Liver (tissue), 9 donors: ENCODE results near the gene TCF12. TPM values are rescaled to one million over a fixed set of nuclear protein-coding genes. Genes with fewer than 3 reads are reported as not detected.

Experiments used
- DNase-seq: peaks from one replicate; pipeline ENCODE4 v3.0.0-alpha.2; 2017; ENCODE audit warnings: low spot score
- H3K27ac ChIP-seq, 2 donors: one replicate each; pipeline ENCODE4 v1.7.0; 2013; ENCODE audit warnings: inconsistent platforms in 2 of 2, low read length in 2 of 2, control low read depth in 1 of 2, low read depth in 1 of 2, mild to moderate bottlenecking in 1 of 2
- H3K27me3 ChIP-seq, 4 donors: one replicate each; pipeline versions ENCODE4 v1.6.1 to v1.7.0; 2013; ENCODE audit warnings: low read length in 3 of 4, inconsistent platforms in 1 of 4, mild to moderate bottlenecking in 1 of 4, moderate library complexity in 1 of 4; ENCODE audit not compliant: control insufficient read depth in 4 of 4, insufficient read depth in 4 of 4
- H3K36me3 ChIP-seq, 4 donors: one replicate each; pipeline versions ENCODE4 v1.6.1 to v1.7.0; 2013; ENCODE audit warnings: low read length in 3 of 4, mild to moderate bottlenecking in 3 of 4, low read depth in 1 of 4, moderate library complexity in 1 of 4; ENCODE audit not compliant: control insufficient read depth in 4 of 4, insufficient read depth in 3 of 4
- H3K4me1 ChIP-seq, 4 donors: one replicate each; pipeline versions ENCODE4 v1.6.1 to v1.7.0; 2013; ENCODE audit warnings: low read length in 3 of 4, mild to moderate bottlenecking in 3 of 4, moderate library complexity in 1 of 4; ENCODE audit not compliant: control insufficient read depth in 4 of 4, insufficient read depth in 4 of 4
- H3K4me3 ChIP-seq, 3 donors: one replicate each; pipeline versions ENCODE4 v1.6.1 to v1.7.0; 2013; ENCODE audit warnings: low read length in 3 of 3, control low read depth in 1 of 3, low read depth in 1 of 3, mild to moderate bottlenecking in 1 of 3
- H3K9ac ChIP-seq, 2 donors: one replicate each; pipeline ENCODE4 v1.7.0; 2013; ENCODE audit warnings: low read length in 2 of 2, mild to moderate bottlenecking in 2 of 2, moderate library complexity in 2 of 2, control low read depth in 1 of 2, low read depth in 1 of 2
- H3K9me3 ChIP-seq, 4 donors: one replicate each; pipeline versions ENCODE4 v1.6.1 to v1.7.0; 2013; ENCODE audit warnings: low read length in 3 of 4; ENCODE audit not compliant: control insufficient read depth in 4 of 4
- EGR1 ChIP-seq, 2 donors: IDR thresholded peaks; 2 replicates each; pipeline ENCODE4 v1.6.1; 2016 to 2018; ENCODE audit warnings: antibody characterized with exemption in 2 of 2, low read depth in 2 of 2
- FOXA1 ChIP-seq: IDR thresholded peaks from 2 replicates; pipeline ENCODE4 v1.6.1; 2016; ENCODE audit warnings: antibody characterized with exemption
- FOXA2 ChIP-seq: IDR thresholded peaks from 2 replicates; pipeline ENCODE4 v1.6.1; 2016; ENCODE audit warnings: antibody characterized with exemption
- GABPA ChIP-seq, 2 donors: IDR thresholded peaks in 1 of 2; conservative IDR thresholded peaks in 1 of 2; 2 replicates each; pipeline ENCODE4 v1.6.1; 2016; ENCODE audit warnings: antibody characterized with exemption in 2 of 2, mild to moderate bottlenecking in 1 of 2, moderate library complexity in 1 of 2
- HNF4A ChIP-seq, 2 donors: conservative IDR thresholded peaks; 2 replicates each; pipeline ENCODE4 v1.6.1; 2016; ENCODE audit warnings: antibody characterized with exemption in 2 of 2, mild to moderate bottlenecking in 2 of 2
- JUND ChIP-seq, 2 donors: IDR thresholded peaks; 2 replicates each; pipeline ENCODE4 v1.6.1; 2016; ENCODE audit warnings: antibody characterized with exemption in 2 of 2
- NR2F2 ChIP-seq: IDR thresholded peaks from 2 replicates; pipeline ENCODE4 v1.6.1; 2016; ENCODE audit warnings: antibody characterized with exemption
- RAD21 ChIP-seq, 2 donors: IDR thresholded peaks; 2 replicates each; pipeline ENCODE4 v1.6.1; 2016; ENCODE audit warnings: antibody characterized with exemption in 2 of 2, mild to moderate bottlenecking in 2 of 2
- RXRA ChIP-seq, 2 donors: IDR thresholded peaks; 2 replicates each; pipeline ENCODE4 v1.6.1; 2017 to 2018; ENCODE audit warnings: antibody characterized with exemption in 2 of 2, mild to moderate bottlenecking in 1 of 2
- SP1 ChIP-seq: IDR thresholded peaks from 2 replicates; pipeline ENCODE4 v1.6.1; 2018; ENCODE audit warnings: antibody characterized with exemption, mild to moderate bottlenecking
- TAF1 ChIP-seq: conservative IDR thresholded peaks from 2 replicates; pipeline ENCODE4 v1.6.1; 2016; ENCODE audit warnings: antibody characterized with exemption, mild to moderate bottlenecking
- YY1 ChIP-seq: IDR thresholded peaks from 2 replicates; pipeline ENCODE4 v1.6.1; 2016; ENCODE audit warnings: antibody characterized with exemption, mild to moderate bottlenecking
- WGBS: extraction: QIAGEN DNeasy Blood & Tissue Kit; methylation state at CpG from one replicate; pipeline ENCODE4 v1.1.7; 2013; 5-methylcytosine and 5-hydroxymethylcytosine counted together
- polyA plus RNA-seq, 2 donors: library from polyadenylated mRNA; stranded (reverse) in 1 of 2; unstranded in 1 of 2; fragments of 200-250 nt in 1 of 2; fragments of >200 nt in 1 of 2; fragmentation: Nextera tagmentation in 1 of 2; extraction: Ambion mirVana in 1 of 2; gene quantifications; one replicate each; pipeline versions ENCODE4 v1.2.1 to v1.2.3, GENCODE V29; 2013 to 2015
- total RNA-seq, 2 donors: library from RNA; depleted of rRNA; stranded (reverse); fragments of >200 nt; gene quantifications; one replicate each; pipeline ENCODE4 v1.2.3, GENCODE V29; 2014
- TF ChIP-seq, protein P1 (sequence below): IDR thresholded peaks from 2 replicates; pipeline ENCODE4 v1.6.1; 2016; ENCODE audit warnings: antibody characterized with exemption
- TF ChIP-seq, protein P2 (sequence below): IDR thresholded peaks from 2 replicates; pipeline ENCODE4 v1.6.1; 2016; ENCODE audit warnings: antibody characterized with exemption
- TF ChIP-seq, protein P3 (sequence below): fragments of 150-350 bp; IDR thresholded peaks from 2 replicates; pipeline ENCODE4 v1.5.1; 2017; ENCODE audit warnings: improper control_type of control experiment, low read depth, low read length; ENCODE audit not compliant: missing input control
- TF ChIP-seq, protein P4 (sequence below): IDR thresholded peaks from 2 replicates; pipeline ENCODE4 v1.6.1; 2016; ENCODE audit warnings: antibody characterized with exemption
- donor health status: healthy.
- donor health status: healthy.
- donor health status: healthy.
- donor health status: healthy.
- donor health status: healthy.

Gene TCF12
- total and polyA plus RNA-seq, 4 donors, result 8.7 to 38.3 (median 22.3) TPM

DNA sequence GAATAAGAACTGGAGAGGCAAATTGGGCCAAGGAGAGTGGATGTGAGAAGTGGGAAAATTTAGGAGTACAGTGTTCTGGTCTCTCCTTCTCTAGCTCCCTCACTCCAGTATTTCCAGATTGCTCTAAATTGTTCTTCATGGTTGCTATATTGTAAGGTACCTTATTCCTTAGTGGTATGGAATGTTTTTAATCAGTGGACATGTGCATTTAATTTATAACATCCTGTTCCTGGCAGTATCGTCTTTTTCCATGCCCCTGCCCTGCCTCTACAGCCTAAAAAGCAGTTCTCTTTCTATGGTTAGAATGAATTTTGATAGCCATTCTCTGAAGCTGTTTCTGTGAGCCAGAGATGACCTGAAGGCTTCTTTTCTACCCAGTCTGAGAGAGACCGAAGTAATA is 180.5 kb downstream of the TCF12 start:
- DNase-seq, result no peak
- no peak overlapping the region for H3K9ac ChIP-seq
- 89% methylated on average over 2 of the region's 2 CpGs for WGBS
- peaks cover 0 to 1% (median 0%) of the 10 kb centered on the region in 4 donors for H3K36me3 ChIP-seq
- H3K27me3 ChIP-seq, result no peaks in the 10 kb centered on the region
- TF ChIP-seq FOXA2 (no peak), RXRA (IDR thresholded peaks at IDR 0.05) (no peak), YY1 (no peak)
- TF ChIP-seq, protein P1, sequence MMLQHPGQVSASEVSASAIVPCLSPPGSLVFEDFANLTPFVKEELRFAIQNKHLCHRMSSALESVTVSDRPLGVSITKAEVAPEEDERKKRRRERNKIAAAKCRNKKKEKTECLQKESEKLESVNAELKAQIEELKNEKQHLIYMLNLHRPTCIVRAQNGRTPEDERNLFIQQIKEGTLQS, result no peak
- no peaks in the 10 kb centered on the region for H3K9me3 ChIP-seq
- H3K27ac ChIP-seq, result no peak overlapping the region
- H3K4me1 ChIP-seq, result no peaks in the 10 kb centered on the region
- H3K4me3 ChIP-seq, result no peak overlapping the region

DNA sequence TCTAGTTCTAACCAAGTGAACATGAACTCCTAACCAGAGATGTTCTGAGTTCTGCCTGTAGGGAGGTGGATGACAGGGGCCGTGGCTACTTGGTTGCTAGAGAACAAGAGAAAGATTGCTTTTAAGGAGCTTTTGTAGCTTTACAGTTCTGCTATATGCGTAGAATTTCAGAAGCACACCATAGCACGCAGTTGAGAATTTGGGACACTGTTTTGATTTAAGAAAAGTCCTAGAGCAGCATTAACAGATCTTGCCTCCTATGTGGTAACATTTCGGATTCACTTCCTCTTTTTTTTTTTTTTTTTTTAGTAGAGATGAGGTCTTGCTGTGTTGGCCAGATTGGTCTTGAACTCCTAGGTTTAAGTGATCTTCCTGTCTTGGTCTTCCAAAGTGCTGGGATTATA is 181.7 kb downstream of the TCF12 start:
- Histone ChIP-seq H3K36me3 (no peaks in the 10 kb centered on the region), H3K4me3 (no peak overlapping the region), H3K27ac (no peak overlapping the region), H3K4me1 (no peaks in the 10 kb centered on the region), H3K27me3 (no peaks in the 10 kb centered on the region), H3K9me3 (no peaks in the 10 kb centered on the region), H3K9ac (no peak overlapping the region)
- WGBS, result 93% methylated on average over 4 of the region's 4 CpGs
- no peak for TF ChIP-seq RAD21 (IDR thresholded peaks at IDR 0.05)
- TF ChIP-seq, protein P2, sequence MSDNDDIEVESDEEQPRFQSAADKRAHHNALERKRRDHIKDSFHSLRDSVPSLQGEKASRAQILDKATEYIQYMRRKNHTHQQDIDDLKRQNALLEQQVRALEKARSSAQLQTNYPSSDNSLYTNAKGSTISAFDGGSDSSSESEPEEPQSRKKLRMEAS, result no peak
- TF ChIP-seq, protein P1, result no peak
- TF ChIP-seq GABPA (IDR thresholded peaks at IDR 0.05 in 1 of 2, conservative IDR thresholded peaks at IDR 0.05 in 1 of 2), result no peak
- TF ChIP-seq, protein P3, sequence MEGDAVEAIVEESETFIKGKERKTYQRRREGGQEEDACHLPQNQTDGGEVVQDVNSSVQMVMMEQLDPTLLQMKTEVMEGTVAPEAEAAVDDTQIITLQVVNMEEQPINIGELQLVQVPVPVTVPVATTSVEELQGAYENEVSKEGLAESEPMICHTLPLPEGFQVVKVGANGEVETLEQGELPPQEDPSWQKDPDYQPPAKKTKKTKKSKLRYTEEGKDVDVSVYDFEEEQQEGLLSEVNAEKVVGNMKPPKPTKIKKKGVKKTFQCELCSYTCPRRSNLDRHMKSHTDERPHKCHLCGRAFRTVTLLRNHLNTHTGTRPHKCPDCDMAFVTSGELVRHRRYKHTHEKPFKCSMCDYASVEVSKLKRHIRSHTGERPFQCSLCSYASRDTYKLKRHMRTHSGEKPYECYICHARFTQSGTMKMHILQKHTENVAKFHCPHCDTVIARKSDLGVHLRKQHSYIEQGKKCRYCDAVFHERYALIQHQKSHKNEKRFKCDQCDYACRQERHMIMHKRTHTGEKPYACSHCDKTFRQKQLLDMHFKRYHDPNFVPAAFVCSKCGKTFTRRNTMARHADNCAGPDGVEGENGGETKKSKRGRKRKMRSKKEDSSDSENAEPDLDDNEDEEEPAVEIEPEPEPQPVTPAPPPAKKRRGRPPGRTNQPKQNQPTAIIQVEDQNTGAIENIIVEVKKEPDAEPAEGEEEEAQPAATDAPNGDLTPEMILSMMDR, result no peak
- TF ChIP-seq NR2F2, result no peak
- no peak for TF ChIP-seq FOXA1
- TF ChIP-seq JUND (IDR thresholded peaks at IDR 0.05), result no peak
- no peak for TF ChIP-seq FOXA2
- TF ChIP-seq HNF4A (conservative IDR thresholded peaks at IDR 0.05), result no peak
- no peak for TF ChIP-seq EGR1 (IDR thresholded peaks at IDR 0.05; ENCODE audit: low read depth in 2 of 2)
- TF ChIP-seq, protein P4, sequence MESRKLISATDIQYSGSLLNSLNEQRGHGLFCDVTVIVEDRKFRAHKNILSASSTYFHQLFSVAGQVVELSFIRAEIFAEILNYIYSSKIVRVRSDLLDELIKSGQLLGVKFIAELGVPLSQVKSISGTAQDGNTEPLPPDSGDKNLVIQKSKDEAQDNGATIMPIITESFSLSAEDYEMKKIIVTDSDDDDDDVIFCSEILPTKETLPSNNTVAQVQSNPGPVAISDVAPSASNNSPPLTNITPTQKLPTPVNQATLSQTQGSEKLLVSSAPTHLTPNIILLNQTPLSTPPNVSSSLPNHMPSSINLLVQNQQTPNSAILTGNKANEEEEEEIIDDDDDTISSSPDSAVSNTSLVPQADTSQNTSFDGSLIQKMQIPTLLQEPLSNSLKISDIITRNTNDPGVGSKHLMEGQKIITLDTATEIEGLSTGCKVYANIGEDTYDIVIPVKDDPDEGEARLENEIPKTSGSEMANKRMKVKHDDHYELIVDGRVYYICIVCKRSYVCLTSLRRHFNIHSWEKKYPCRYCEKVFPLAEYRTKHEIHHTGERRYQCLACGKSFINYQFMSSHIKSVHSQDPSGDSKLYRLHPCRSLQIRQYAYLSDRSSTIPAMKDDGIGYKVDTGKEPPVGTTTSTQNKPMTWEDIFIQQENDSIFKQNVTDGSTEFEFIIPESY, result no peak
- TF ChIP-seq YY1, result no peak
- no peak for TF ChIP-seq SP1
- no peak for TF ChIP-seq TAF1
- no peak for DNase-seq
